MM.1S (cell line): ENCODE measurements around the gene PACRG.

Source experiments
- DNase-seq: peaks from one replicate; pipeline ENCODE4 v3.0.0-alpha.2; 2015
- H2AFZ ChIP-seq: fragments of 300-600 bp; sonication (generic); 2 replicates; pipeline ENCODE4 v1.6.0; 2016; ENCODE audit warnings: antibody characterized with exemption, low read length
- H3F3A ChIP-seq: fragments of 300-600 bp; sonication (generic); 2 replicates; pipeline ENCODE4 v1.6.1; 2016; ENCODE audit warnings: mild to moderate bottlenecking, antibody characterized with exemption, low read length, moderate library complexity, mixed read lengths; ENCODE audit not compliant: insufficient read depth
- H3K27ac ChIP-seq: fragments of 300-600 bp; sonication (generic); 2 replicates; pipeline ENCODE4 v1.5.1; 2016; ENCODE audit warnings: mild to moderate bottlenecking, low read length
- H3K27me3 ChIP-seq: fragments of 300-600 bp; sonication (generic); replicated peaks from 2 replicates; pipeline ENCODE4 v1.6.0; 2016; ENCODE audit warnings: low read length; ENCODE audit not compliant: insufficient read depth
- H3K36me3 ChIP-seq: fragments of 300-600 bp; sonication (generic); replicated peaks from 2 replicates; pipeline ENCODE4 v1.6.1; 2016; ENCODE audit warnings: mild to moderate bottlenecking, low read length, mixed read lengths; ENCODE audit not compliant: insufficient read depth
- H3K4me1 ChIP-seq: fragments of 300-600 bp; sonication (generic); 2 replicates; pipeline ENCODE4 v1.6.1; 2016; ENCODE audit warnings: low read length, mixed read lengths
- H3K4me2 ChIP-seq: fragments of 300-600 bp; sonication (generic); 2 replicates; pipeline ENCODE4 v1.6.0; 2016; ENCODE audit warnings: low read depth, low read length
- H3K4me3 ChIP-seq: fragments of 300-600 bp; sonication (generic); 2 replicates; pipeline ENCODE4 v1.5.1; 2016; ENCODE audit warnings: low read length, mixed read lengths
- H3K79me2 ChIP-seq: fragments of 300-600 bp; sonication (generic); 2 replicates; pipeline ENCODE4 v1.6.1; 2016; ENCODE audit warnings: mixed run types, low read length, mixed read lengths
- H3K9ac ChIP-seq: fragments of 300-600 bp; sonication (generic); 2 replicates; pipeline ENCODE4 v1.6.1; 2016; ENCODE audit warnings: low read length, mixed read lengths
- H3K9me2 ChIP-seq: fragments of 300-600 bp; sonication (generic); replicated peaks from 2 replicates; pipeline ENCODE4 v1.6.1; 2016; ENCODE audit warnings: mild to moderate bottlenecking, low read length, mixed read lengths; ENCODE audit not compliant: insufficient read depth
- H3K9me3 ChIP-seq: fragments of 300-600 bp; sonication (generic); replicated peaks from 2 replicates; pipeline ENCODE4 v1.6.1; 2016; ENCODE audit warnings: mild to moderate bottlenecking, low read length, mixed read lengths; ENCODE audit not compliant: insufficient read depth
- H4K20me1 ChIP-seq: fragments of 300-600 bp; sonication (generic); 2 replicates; pipeline ENCODE4 v1.6.1; 2016; ENCODE audit warnings: mild to moderate bottlenecking, low read length, moderate library complexity, mixed read lengths; ENCODE audit not compliant: insufficient read depth
- CTCF ChIP-seq: fragments of 300-600 bp; sonication (generic); IDR thresholded peaks from 2 replicates; pipeline ENCODE4 v1.5.1; 2016; ENCODE audit warnings: antibody characterized with exemption, low read length, mixed read lengths
- EZH2 ChIP-seq: fragments of 300-600 bp; sonication (generic); optimal IDR thresholded peaks from 2 replicates; pipeline ENCODE3; 2017; ENCODE audit warnings: low read depth, mild to moderate bottlenecking, antibody characterized with exemption, low read length, mixed read lengths
- EZH2phosphoT487 ChIP-seq: fragments of 300-600 bp; sonication (generic); IDR thresholded peaks from 2 replicates; pipeline ENCODE4 v1.6.1; 2018; ENCODE audit warnings: antibody characterized with exemption, low read length

The PACRG gene

GRCh38 chr6:163249651-163250101, 521.9 kb downstream of the PACRG start:
- no peaks in the 10 kb centered on the region for H3K79me2 ChIP-seq
- no peak overlapping the region for H3K4me2 ChIP-seq
- H2AFZ ChIP-seq: no peak overlapping the region
- H4K20me1 ChIP-seq: no peaks in the 10 kb centered on the region
- no peaks in the 10 kb centered on the region for H3K4me1 ChIP-seq
- H3K36me3 ChIP-seq: no peaks in the 10 kb centered on the region
- TF ChIP-seq CTCF (no peak), EZH2phosphoT487 (no peak), EZH2 (no peak)
- H3K4me3 ChIP-seq: no peak overlapping the region
- H3F3A ChIP-seq: no peaks in the 10 kb centered on the region
- no peak overlapping the region for H3K27ac ChIP-seq
- no peak overlapping the region for H3K9ac ChIP-seq
- DNase-seq: no peak
- H3K9me3 ChIP-seq: no peaks in the 10 kb centered on the region
- H3K9me2 ChIP-seq: no peaks in the 10 kb centered on the region
- no peaks in the 10 kb centered on the region for H3K27me3 ChIP-seq

- Histone ChIP-seq H3K79me2 (no peaks in the 10 kb centered on the region), H3K9me2 (no peaks in the 10 kb centered on the region), H3K4me2 (no peak overlapping the region), H3K4me3 (no peak overlapping the region), H3K27me3 (no peaks in the 10 kb centered on the region), H3K9ac (no peak overlapping the region), H3K4me1 (no peaks in the 10 kb centered on the region), H4K20me1 (no peaks in the 10 kb centered on the region), H2AFZ (no peak overlapping the region), H3K36me3 (no peaks in the 10 kb centered on the region), H3K27ac (no peak overlapping the region), H3F3A (no peaks in the 10 kb centered on the region), H3K9me3 (no peaks in the 10 kb centered on the region)
- DNase-seq: no peak
- TF ChIP-seq EZH2phosphoT487 (no peak), CTCF (no peak), EZH2 (no peak)
These were observed 522.3 kb downstream of the PACRG start for GRCh38 chr6:163250116-163250515.

- no peaks in the 10 kb centered on the region for H4K20me1 ChIP-seq
- H3K79me2 ChIP-seq: no peaks in the 10 kb centered on the region
- H3F3A ChIP-seq: no peaks in the 10 kb centered on the region
- H3K36me3 ChIP-seq: no peaks in the 10 kb centered on the region
- no peak overlapping the region for H3K27ac ChIP-seq
- no peak overlapping the region for H2AFZ ChIP-seq
- no peaks in the 10 kb centered on the region for H3K4me1 ChIP-seq
- H3K27me3 ChIP-seq: no peaks in the 10 kb centered on the region
- no peak overlapping the region for H3K9ac ChIP-seq
- no peak for TF ChIP-seq EZH2
- TF ChIP-seq CTCF: no peak
- TF ChIP-seq EZH2phosphoT487: no peak
- H3K4me2 ChIP-seq: no peak overlapping the region
- DNase-seq: no peak
- no peaks in the 10 kb centered on the region for H3K9me2 ChIP-seq
- H3K4me3 ChIP-seq: no peak overlapping the region
- no peaks in the 10 kb centered on the region for H3K9me3 ChIP-seq
These were observed 524.4 kb downstream of the PACRG start for GRCh38 chr6:163252061-163252591.
